H9 (cell line): ENCODE data around the gene NUP133. TPM values are rescaled to one million over a fixed set of nuclear protein-coding genes. Genes with fewer than 3 reads are reported as not detected.
A peak's percentile ranks its signal among the peaks of the same experiment; 100 is the strongest.

Experiments
- DNase-seq: peaks from one replicate; pipeline ENCODE4 v3.0.0-alpha.2; 2017
- H2AFZ ChIP-seq: one replicate; pipeline ENCODE4 v1.6.1; 2013; ENCODE audit warnings: mild to moderate bottlenecking, low read length, control low read depth, moderate library complexity
- H2AK5ac ChIP-seq: 2 replicates; pipeline ENCODE4 v1.6.1; 2013; ENCODE audit warnings: low read length, control low read depth, mixed read lengths; ENCODE audit not compliant: insufficient read length
- H2BK120ac ChIP-seq: one replicate; pipeline ENCODE4 v1.6.1; 2013; ENCODE audit warnings: low read depth, mild to moderate bottlenecking, low read length, control low read depth, inconsistent platforms; ENCODE audit not compliant: poor library complexity, severe bottlenecking
- H2BK12ac ChIP-seq: 2 replicates; pipeline ENCODE4 v1.6.1; 2013; ENCODE audit warnings: low read length, control low read depth, mixed read lengths, low read depth; ENCODE audit not compliant: insufficient read length
- H2BK15ac ChIP-seq: 2 replicates; pipeline ENCODE4 v1.6.1; 2013; ENCODE audit warnings: low read depth, low read length, control low read depth
- H2BK20ac ChIP-seq: one replicate; pipeline ENCODE4 v1.6.1; 2013; ENCODE audit warnings: low read depth, mild to moderate bottlenecking, low read length, control low read depth, inconsistent platforms; ENCODE audit not compliant: poor library complexity, severe bottlenecking
- H2BK5ac ChIP-seq: 2 replicates; pipeline ENCODE4 v1.6.1; 2013; ENCODE audit warnings: low read length, control low read depth, mixed read lengths; ENCODE audit not compliant: insufficient read length
- H3K14ac ChIP-seq: 2 replicates; pipeline ENCODE4 v1.6.1; 2013; ENCODE audit warnings: low read length, control low read depth; ENCODE audit not compliant: insufficient read depth
- H3K18ac ChIP-seq: 2 replicates; pipeline ENCODE4 v1.6.1; 2013; ENCODE audit warnings: low read depth, mild to moderate bottlenecking, mixed read lengths, low read length, control low read depth; ENCODE audit not compliant: insufficient read length
- H3K23ac ChIP-seq: 2 replicates; pipeline ENCODE4 v1.6.1; 2013; ENCODE audit warnings: low read length, control low read depth, mixed read lengths, low read depth; ENCODE audit not compliant: insufficient read length
- H3K23me2 ChIP-seq: 2 replicates; pipeline ENCODE4 v1.6.1; 2013; ENCODE audit warnings: low read depth, mild to moderate bottlenecking, mixed read lengths, low read length, control low read depth; ENCODE audit not compliant: insufficient read length, poor library complexity, severe bottlenecking
- H3K27ac ChIP-seq: 2 replicates; pipeline ENCODE4 v1.5.1; 2013; ENCODE audit warnings: low read length, control low read depth, mixed read lengths, low read depth; ENCODE audit not compliant: insufficient read length
- H3K27me3 ChIP-seq: 2 replicates; pipeline ENCODE4 v1.6.1; 2013; ENCODE audit warnings: low read length, control low read depth, inconsistent platforms; ENCODE audit not compliant: insufficient read depth
- H3K4ac ChIP-seq: 2 replicates; pipeline ENCODE4 v1.6.1; 2013; ENCODE audit warnings: low read depth, mild to moderate bottlenecking, control low read depth, inconsistent platforms, low read length, moderate library complexity
- H3K4me1 ChIP-seq: 2 replicates; pipeline ENCODE4 v1.6.1; 2013; ENCODE audit warnings: low read length, control low read depth, inconsistent platforms; ENCODE audit not compliant: insufficient read depth
- H3K4me2 ChIP-seq: 2 replicates; pipeline ENCODE4 v1.6.1; 2013; ENCODE audit warnings: low read length, control low read depth, mixed read lengths; ENCODE audit not compliant: insufficient read length, insufficient read depth
- H3K56ac ChIP-seq: 2 replicates; pipeline ENCODE4 v1.6.1; 2013; ENCODE audit warnings: low read depth, mild to moderate bottlenecking, mixed read lengths, low read length, control low read depth; ENCODE audit not compliant: insufficient read length
- H3K79me1 ChIP-seq: 2 replicates; pipeline ENCODE4 v1.6.1; 2013; ENCODE audit warnings: low read depth, mild to moderate bottlenecking, moderate library complexity, low read length, control low read depth, inconsistent platforms; ENCODE audit not compliant: insufficient read depth, poor library complexity, severe bottlenecking
- H3K79me2 ChIP-seq: 2 replicates; pipeline ENCODE4 v1.6.1; 2013; ENCODE audit warnings: low read length, control low read depth, inconsistent platforms; ENCODE audit not compliant: insufficient read depth
- H3K9ac ChIP-seq: 2 replicates; pipeline ENCODE4 v1.6.1; 2013; ENCODE audit warnings: low read length, control low read depth, mixed read lengths; ENCODE audit not compliant: insufficient read length; ENCODE audit errors: extremely low read depth
- H3K9me3 ChIP-seq: one replicate; pipeline ENCODE4 v1.6.1; 2013; ENCODE audit warnings: low read depth, low read length, inconsistent platforms; ENCODE audit not compliant: control insufficient read depth
- H3T11ph ChIP-seq: one replicate; pipeline ENCODE4 v1.6.1; 2013; ENCODE audit warnings: mild to moderate bottlenecking, low read length, control low read depth, inconsistent platforms
- H4K20me1 ChIP-seq: one replicate; pipeline ENCODE4 v1.6.1; 2013; ENCODE audit not compliant: control insufficient read depth, insufficient read length, insufficient read depth
- H4K5ac ChIP-seq: 2 replicates; pipeline ENCODE4 v1.6.1; 2013; ENCODE audit warnings: low read depth, mild to moderate bottlenecking, mixed read lengths, low read length, control low read depth; ENCODE audit not compliant: insufficient read length
- H4K8ac ChIP-seq: replicated peaks from 2 replicates; pipeline ENCODE4 v1.6.1; 2013; ENCODE audit warnings: low read length, control low read depth, mixed read lengths, low read depth; ENCODE audit not compliant: insufficient read length
- H4K91ac ChIP-seq: 2 replicates; pipeline ENCODE4 v1.6.1; 2013; ENCODE audit warnings: low read depth, mild to moderate bottlenecking, moderate library complexity, mixed read lengths, low read length, control low read depth; ENCODE audit not compliant: insufficient read length
- H3K27ac Mint-ChIP-seq, 3 experiments: 2 replicates in 2 of 3; 3 replicates in 1 of 3; pipeline ENCODE4 v1.8.0; 2020 to 2021; ENCODE audit warnings: mixed read lengths in 3 of 3, mild to moderate bottlenecking in 1 of 3, moderate library complexity in 1 of 3
- H3K27me3 Mint-ChIP-seq: 2 replicates; pipeline ENCODE4 v1.8.0; 2021; ENCODE audit warnings: low read depth, mild to moderate bottlenecking, moderate library complexity, mixed read lengths
- H3K36me3 Mint-ChIP-seq, 3 experiments: 2 replicates in 2 of 3; 3 replicates in 1 of 3; pipeline ENCODE4 v1.8.0; 2020 to 2021; ENCODE audit warnings: low read depth in 3 of 3, mixed read lengths in 3 of 3; ENCODE audit not compliant: insufficient read depth in 1 of 3
- H3K4me1 Mint-ChIP-seq, 2 experiments: 2 replicates each; pipeline ENCODE4 v1.8.0; 2020; ENCODE audit warnings: mixed read lengths in 2 of 2
- H3K4me3 Mint-ChIP-seq, 2 experiments: 2 replicates in 1 of 2; 3 replicates in 1 of 2; pipeline ENCODE4 v1.8.0; 2020 to 2021; ENCODE audit warnings: mild to moderate bottlenecking in 2 of 2, mixed read lengths in 2 of 2, moderate library complexity in 1 of 2
- H3K9me3 Mint-ChIP-seq, 2 experiments: 2 replicates in 1 of 2; 3 replicates in 1 of 2; pipeline ENCODE4 v1.8.0; 2020; ENCODE audit warnings: mild to moderate bottlenecking in 2 of 2, mixed read lengths in 2 of 2, moderate library complexity in 1 of 2
- WGBS: extraction: QIAGEN DNeasy Blood & Tissue Kit; methylation state at CpG from one replicate; pipeline ENCODE4 v1.1.7; 2013; ENCODE audit warnings: missing lambda C conversion rate, low lambda C conversion rate, mixed read lengths; ENCODE audit not compliant: insufficient read length; ENCODE audit errors: extremely low coverage; 5-methylcytosine and 5-hydroxymethylcytosine counted together
- total RNA-seq: library from RNA; stranded (reverse); gene quantifications from 2 replicates; pipeline ENCODE4 v1.2.1, GENCODE V29; 2021
- TF ChIP-seq, protein P1 (sequence below): fragments of 200-600 bp; sonication (generic); conservative IDR thresholded peaks from 3 replicates; pipeline ENCODE4 v1.8.0; 2021; ENCODE audit warnings: antibody characterized with exemption, mild to moderate bottlenecking

Gene NUP133
- total RNA-seq, 1 experiment from 2014 or later: 71.3 TPM

DNA sequence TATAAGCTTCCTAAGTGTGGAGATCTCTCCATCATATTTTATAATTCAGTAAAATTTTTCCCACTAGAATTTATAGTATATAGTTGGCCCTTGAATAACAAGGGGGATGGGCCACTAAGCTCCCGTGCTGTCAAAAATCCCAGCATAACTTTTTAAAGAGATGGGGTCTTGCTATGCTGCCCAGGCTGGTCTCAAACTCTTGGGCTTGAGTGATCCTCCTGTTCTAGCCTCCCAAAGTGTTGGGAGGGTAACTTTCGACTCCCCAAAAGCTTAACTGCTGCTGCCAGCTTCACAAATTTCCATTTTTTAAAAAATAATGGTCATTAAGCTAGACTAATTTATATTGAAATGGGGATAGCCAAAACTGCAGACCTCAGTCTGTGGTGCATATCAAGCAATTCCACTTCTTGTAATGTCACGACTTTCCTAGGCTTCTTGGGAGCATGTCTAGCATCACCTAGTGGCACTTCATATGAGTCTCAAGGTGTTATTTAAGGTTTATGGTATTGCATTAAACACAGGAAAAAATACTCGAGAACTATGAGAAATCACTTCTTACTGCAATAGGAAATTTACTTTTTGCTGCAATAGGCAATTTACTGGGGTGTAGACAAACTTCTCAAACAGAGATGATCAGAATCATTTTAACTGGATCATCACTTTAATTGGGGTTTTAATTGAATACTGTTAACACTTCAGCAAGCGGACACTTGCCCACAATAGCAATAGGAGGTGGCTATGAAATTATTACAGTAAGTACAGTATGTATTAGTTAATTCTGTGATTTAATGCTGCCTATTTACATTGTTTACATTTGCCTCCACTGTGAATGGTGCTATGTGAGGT is 55.0 kb downstream of the NUP133 start:
- Histone ChIP-seq H2BK15ac (no peak overlapping the region), H3K23ac (no peak overlapping the region), H2BK12ac (no peak overlapping the region), H4K20me1 (no peaks in the 10 kb centered on the region), H3K4ac (no peak overlapping the region), H3K14ac (no peak overlapping the region), H3K27ac (no peak overlapping the region), H4K91ac (no peak overlapping the region), H3T11ph (no peak overlapping the region), H2BK5ac (no peak overlapping the region), H2BK20ac (no peak overlapping the region), H3K79me2 (no peaks in the 10 kb centered on the region), H4K5ac (no peak overlapping the region), H2AFZ (no peak overlapping the region), H3K4me2 (no peak overlapping the region), H3K4me1 (no peaks in the 10 kb centered on the region), H2BK120ac (no peak overlapping the region), H3K79me1 (no peaks in the 10 kb centered on the region), H3K27me3 (no peaks in the 10 kb centered on the region), H4K8ac (no peak overlapping the region), H3K23me2 (no peaks in the 10 kb centered on the region), H3K9me3 (no peaks in the 10 kb centered on the region), H2AK5ac (no peak overlapping the region), H3K56ac (no peak overlapping the region), H3K18ac (no peak overlapping the region), H3K9ac (no peak overlapping the region)
- Mint-ChIP-seq H3K27me3 (no peaks in the 10 kb centered on the region), H3K27ac (peak overlapping the region in 1 of 3 experiments; percentile 51; a peak in 1 of 7 replicates), H3K4me3 (no peak overlapping the region), H3K4me1 (no peaks in the 10 kb centered on the region), H3K9me3 (no peaks in the 10 kb centered on the region), H3K36me3 (peaks cover 15 to 49% (median 28%) of the 10 kb centered on the region in 3 experiments; a peak in 6 of 7 replicates)
- TF ChIP-seq, protein P1, sequence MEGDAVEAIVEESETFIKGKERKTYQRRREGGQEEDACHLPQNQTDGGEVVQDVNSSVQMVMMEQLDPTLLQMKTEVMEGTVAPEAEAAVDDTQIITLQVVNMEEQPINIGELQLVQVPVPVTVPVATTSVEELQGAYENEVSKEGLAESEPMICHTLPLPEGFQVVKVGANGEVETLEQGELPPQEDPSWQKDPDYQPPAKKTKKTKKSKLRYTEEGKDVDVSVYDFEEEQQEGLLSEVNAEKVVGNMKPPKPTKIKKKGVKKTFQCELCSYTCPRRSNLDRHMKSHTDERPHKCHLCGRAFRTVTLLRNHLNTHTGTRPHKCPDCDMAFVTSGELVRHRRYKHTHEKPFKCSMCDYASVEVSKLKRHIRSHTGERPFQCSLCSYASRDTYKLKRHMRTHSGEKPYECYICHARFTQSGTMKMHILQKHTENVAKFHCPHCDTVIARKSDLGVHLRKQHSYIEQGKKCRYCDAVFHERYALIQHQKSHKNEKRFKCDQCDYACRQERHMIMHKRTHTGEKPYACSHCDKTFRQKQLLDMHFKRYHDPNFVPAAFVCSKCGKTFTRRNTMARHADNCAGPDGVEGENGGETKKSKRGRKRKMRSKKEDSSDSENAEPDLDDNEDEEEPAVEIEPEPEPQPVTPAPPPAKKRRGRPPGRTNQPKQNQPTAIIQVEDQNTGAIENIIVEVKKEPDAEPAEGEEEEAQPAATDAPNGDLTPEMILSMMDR: peak; percentile 72
- no peak for DNase-seq
- WGBS: no CpG with 5 or more reads among the region's 5 CpGs
